Hepatocyte (in vitro differentiated cells): ENCODE measurements around the gene RBMS1.

Experiments
- EZH2 ChIP-seq: fragments of 200-600 bp; sonication (generic); IDR thresholded peaks from 2 replicates; pipeline ENCODE4 v1.6.1; 2016; ENCODE audit warnings: antibody characterized with exemption, mild to moderate bottlenecking, borderline replicate concordance
- EZH2phosphoT487 ChIP-seq: fragments of 200-600 bp; sonication (generic); IDR thresholded peaks from one replicate; pipeline ENCODE4 v1.6.1; 2018; ENCODE audit warnings: antibody characterized with exemption, mild to moderate bottlenecking, low read depth, moderate library complexity; ENCODE audit not compliant: unreplicated experiment, severe bottlenecking
- TF ChIP-seq, protein P1 (sequence below): fragments of 200-600 bp; sonication (generic); IDR thresholded peaks from 2 replicates; pipeline ENCODE4 v1.5.1; 2016; ENCODE audit warnings: antibody characterized with exemption, mild to moderate bottlenecking; ENCODE audit not compliant: poor library complexity

DNA sequence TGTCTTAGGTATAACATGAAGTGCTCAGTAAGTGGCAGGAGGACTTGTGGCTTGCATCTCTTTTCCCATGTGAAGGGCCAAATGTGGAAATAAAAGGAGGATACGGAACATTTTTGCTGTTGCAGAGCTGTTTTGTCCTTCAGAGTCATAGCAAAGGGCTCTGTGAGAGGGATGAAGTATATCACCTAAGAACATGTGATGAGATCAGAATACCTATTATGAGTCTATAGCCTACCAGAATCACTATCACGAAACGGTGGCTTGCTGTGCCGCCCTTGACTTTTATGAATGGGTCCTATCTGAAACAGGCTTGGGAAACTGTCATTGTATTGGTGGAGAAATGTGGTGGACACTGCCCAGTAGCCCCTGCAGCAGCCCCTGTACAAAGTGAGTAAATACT lies 226.6 kb downstream of the RBMS1 start:
- TF ChIP-seq, protein P1, sequence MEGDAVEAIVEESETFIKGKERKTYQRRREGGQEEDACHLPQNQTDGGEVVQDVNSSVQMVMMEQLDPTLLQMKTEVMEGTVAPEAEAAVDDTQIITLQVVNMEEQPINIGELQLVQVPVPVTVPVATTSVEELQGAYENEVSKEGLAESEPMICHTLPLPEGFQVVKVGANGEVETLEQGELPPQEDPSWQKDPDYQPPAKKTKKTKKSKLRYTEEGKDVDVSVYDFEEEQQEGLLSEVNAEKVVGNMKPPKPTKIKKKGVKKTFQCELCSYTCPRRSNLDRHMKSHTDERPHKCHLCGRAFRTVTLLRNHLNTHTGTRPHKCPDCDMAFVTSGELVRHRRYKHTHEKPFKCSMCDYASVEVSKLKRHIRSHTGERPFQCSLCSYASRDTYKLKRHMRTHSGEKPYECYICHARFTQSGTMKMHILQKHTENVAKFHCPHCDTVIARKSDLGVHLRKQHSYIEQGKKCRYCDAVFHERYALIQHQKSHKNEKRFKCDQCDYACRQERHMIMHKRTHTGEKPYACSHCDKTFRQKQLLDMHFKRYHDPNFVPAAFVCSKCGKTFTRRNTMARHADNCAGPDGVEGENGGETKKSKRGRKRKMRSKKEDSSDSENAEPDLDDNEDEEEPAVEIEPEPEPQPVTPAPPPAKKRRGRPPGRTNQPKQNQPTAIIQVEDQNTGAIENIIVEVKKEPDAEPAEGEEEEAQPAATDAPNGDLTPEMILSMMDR, result no peak
- TF ChIP-seq EZH2phosphoT487, result no peak
- TF ChIP-seq EZH2, result no peak
